Measurements from ENCODE around the gene NR1D1.

- TF ChIP-seq FOXA1 (IDR thresholded peaks at IDR 0.05) (no peak), SP1 (IDR thresholded peaks at IDR 0.05) (no peak), NFRKB (IDR thresholded peaks at IDR 0.05) (no peak), FOXK2 (IDR thresholded peaks at IDR 0.05) (no peak), FOXM1 (IDR thresholded peaks at IDR 0.05; ENCODE audit: borderline replicate concordance) (no peak), ZNF384 (IDR thresholded peaks at IDR 0.05) (no peak), ARNT (IDR thresholded peaks at IDR 0.05) (no peak), ELF4 (IDR thresholded peaks at IDR 0.05) (no peak), BHLHE40 (IDR thresholded peaks at IDR 0.05; ENCODE audit: borderline replicate concordance) (no peak), LEF1 (IDR thresholded peaks at IDR 0.05; ENCODE audit: borderline replicate concordance) (no peak), SUZ12 (IDR thresholded peaks at IDR 0.05) (no peak), TARDBP (IDR thresholded peaks at IDR 0.05) (no peak)
These were observed 6.7 kb downstream of the NR1D1 start for GRCh38 chr17:40093580-40094201.
